ENCODE results near the gene C1QTNF2.

Gene C1QTNF2

DNA sequence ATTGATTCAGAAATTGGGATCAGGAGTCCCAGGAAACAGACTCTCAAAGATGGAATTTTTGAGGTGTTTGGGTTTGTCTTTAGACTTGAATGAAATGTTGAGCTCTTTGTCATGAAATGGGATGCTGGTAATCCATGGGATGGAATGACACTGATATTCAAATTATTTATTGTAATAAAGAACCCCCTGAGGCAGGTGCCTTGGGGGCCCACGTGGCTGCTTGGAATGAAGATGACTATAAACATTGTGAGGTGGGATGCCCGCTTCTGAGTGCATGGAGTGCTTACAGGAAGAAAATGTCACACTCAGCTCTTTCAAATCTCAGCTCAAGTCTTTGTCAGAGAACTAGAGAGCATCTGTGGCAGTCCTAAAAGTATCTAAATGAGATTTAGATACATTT is 9.6 kb upstream of the C1QTNF2 start:
- TF ChIP-seq, protein P1, sequence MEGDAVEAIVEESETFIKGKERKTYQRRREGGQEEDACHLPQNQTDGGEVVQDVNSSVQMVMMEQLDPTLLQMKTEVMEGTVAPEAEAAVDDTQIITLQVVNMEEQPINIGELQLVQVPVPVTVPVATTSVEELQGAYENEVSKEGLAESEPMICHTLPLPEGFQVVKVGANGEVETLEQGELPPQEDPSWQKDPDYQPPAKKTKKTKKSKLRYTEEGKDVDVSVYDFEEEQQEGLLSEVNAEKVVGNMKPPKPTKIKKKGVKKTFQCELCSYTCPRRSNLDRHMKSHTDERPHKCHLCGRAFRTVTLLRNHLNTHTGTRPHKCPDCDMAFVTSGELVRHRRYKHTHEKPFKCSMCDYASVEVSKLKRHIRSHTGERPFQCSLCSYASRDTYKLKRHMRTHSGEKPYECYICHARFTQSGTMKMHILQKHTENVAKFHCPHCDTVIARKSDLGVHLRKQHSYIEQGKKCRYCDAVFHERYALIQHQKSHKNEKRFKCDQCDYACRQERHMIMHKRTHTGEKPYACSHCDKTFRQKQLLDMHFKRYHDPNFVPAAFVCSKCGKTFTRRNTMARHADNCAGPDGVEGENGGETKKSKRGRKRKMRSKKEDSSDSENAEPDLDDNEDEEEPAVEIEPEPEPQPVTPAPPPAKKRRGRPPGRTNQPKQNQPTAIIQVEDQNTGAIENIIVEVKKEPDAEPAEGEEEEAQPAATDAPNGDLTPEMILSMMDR (IDR thresholded peaks at IDR 0.05; ENCODE audit: low read depth, low read length): no peak
- no peak for DNase-seq (ENCODE audit: extremely low read depth, low read depth)

DNA sequence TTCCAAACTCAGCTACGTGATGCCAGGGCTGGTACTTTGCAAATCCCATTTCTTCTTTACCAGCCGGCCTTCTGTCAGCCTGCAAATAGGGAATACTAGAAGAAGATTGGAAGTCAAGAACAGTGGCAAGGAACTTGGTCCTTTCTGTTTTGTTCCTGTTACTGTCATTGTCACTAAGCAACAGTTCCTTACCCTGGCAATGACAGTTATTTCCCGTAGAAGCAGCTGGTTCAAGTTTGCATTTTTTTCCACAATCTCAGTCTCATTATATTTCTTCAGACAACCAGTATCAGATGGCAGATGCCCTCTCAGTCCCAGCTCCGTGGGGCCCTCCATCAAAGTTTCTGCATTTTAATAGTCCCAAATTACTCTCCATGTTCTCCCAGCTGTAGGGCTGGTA is 9.1 kb upstream of the C1QTNF2 start:
- no peak for DNase-seq (ENCODE audit: extremely low read depth, low read depth)
- TF ChIP-seq, protein P1 (IDR thresholded peaks at IDR 0.05; ENCODE audit: low read depth, low read length): no peak

DNA sequence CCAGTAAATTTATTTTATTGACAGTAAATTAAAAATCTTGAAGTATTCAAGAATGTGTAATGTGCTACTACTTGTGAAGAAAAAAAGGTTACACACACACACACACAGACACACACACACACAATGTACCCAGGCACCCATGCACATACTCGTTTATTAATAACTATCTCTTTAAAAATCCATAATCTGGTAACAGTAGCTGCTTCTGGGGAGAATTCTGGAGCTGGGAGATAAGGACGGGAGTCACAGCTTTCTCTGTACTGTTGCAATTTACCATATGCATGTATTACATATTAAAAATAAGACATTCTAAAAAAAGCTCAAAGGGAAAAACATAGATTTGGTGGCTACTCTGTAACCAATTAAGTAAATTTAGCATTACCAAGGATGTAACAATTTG is 7.9 kb upstream of the C1QTNF2 start:
- no peak for DNase-seq (ENCODE audit: extremely low read depth, low read depth)
- TF ChIP-seq, protein P1 (IDR thresholded peaks at IDR 0.05; ENCODE audit: low read depth, low read length): no peak

DNA sequence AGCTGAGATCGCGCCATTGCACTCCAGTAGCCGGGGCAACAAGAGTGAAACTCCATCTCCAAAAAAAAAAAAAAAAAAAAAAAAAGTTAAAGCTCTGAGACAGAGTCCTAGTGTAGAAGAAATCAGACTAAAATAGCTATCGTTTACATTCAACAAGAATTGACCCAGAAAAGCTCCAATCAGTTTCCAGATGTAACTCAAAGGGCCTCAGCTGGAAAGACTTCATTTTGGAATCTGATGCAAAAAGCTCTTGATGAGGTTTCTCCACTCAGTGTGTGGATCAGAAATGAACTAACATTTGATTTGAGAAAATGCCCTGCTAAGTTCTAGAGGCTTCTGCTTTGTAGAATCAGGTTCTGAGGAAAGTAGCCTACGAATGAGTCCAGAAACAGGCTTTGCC is 7.2 kb upstream of the C1QTNF2 start:
- DNase-seq (ENCODE audit: extremely low read depth, low read depth): no peak
- TF ChIP-seq, protein P1 (IDR thresholded peaks at IDR 0.05; ENCODE audit: low read depth, low read length): no peak

DNA sequence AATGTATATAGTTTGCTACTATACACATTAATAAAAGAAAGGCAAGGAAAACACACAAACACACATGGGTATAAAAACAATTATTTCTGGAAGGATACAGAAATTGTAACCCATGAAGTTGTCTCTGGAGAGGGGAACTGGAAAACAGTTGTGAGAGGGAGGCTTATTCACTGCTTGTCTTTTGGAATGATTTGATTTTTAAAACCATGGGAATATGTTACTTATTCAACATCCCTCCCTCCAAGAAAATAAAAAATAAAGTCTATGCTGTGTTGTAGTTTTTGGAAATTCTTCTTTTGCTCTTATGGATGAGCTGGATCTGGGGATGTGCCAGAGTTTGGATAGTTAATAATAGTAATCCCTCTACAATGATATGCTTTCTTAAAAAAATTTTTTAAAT is 6.0 kb upstream of the C1QTNF2 start:
- TF ChIP-seq, protein P1 (IDR thresholded peaks at IDR 0.05; ENCODE audit: low read depth, low read length): no peak
- no peak for DNase-seq (ENCODE audit: extremely low read depth, low read depth)

DNA sequence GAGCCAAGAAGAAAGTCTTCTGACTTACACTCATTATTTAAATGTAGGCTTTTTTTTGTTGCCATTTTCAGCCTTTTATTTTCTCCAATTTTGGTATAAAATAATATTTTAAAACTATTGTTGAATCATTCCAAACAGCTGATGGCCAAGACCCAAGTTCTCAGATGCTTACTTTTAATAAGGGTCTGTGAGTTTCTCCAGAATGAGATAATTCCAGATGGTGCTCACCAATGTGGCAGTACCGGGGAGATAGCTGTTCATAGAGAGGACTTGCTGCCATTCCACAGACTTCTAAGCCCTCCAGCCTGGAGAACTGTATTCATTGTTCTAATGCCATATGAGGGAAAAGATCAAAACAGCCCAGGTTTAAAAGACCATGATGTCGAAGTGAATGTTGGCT is 5.3 kb upstream of the C1QTNF2 start:
- TF ChIP-seq, protein P1 (IDR thresholded peaks at IDR 0.05; ENCODE audit: low read depth, low read length): no peak
- no peak for DNase-seq (ENCODE audit: extremely low read depth, low read depth)

DNA sequence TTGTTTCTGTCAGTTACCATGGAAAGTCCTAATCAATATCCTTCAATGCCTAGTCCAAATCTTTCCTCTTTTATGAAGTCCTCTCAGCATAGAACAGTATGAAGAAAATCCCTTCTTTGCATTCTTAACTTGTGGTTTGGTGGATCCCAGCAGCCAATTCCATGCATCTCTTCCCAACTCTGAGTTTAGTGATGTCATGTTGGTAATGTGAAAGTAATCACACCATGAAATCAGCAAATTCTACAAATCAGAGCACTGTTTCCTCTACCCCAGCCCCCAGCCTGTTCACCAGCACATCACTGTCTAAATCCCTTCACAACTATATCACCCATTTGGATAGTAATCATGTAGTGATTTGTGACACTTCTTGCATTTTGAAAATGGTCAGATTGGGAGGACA is 4.7 kb upstream of the C1QTNF2 start:
- no peak for DNase-seq (ENCODE audit: extremely low read depth, low read depth)
- TF ChIP-seq, protein P1 (IDR thresholded peaks at IDR 0.05; ENCODE audit: low read depth, low read length): no peak
